Ishikawa (cell line): ENCODE measurements around the gene HS6ST2.

Experiments
- CEBPB ChIP-seq: IDR thresholded peaks from 2 replicates; pipeline ENCODE4 v1.6.1; 2012
- CREB1 ChIP-seq: IDR thresholded peaks from 2 replicates; pipeline ENCODE4 v1.6.1; 2012; ENCODE audit warnings: low read depth
- EGR1 ChIP-seq: IDR thresholded peaks from 2 replicates; pipeline ENCODE4 v1.6.1; 2012
- EP300 ChIP-seq: IDR thresholded peaks from 2 replicates; pipeline ENCODE4 v1.6.1; 2012; ENCODE audit warnings: borderline replicate concordance
- FOXM1 ChIP-seq: IDR thresholded peaks from 2 replicates; pipeline ENCODE4 v1.6.1; 2012; ENCODE audit warnings: low read depth, borderline replicate concordance
- MAX ChIP-seq: IDR thresholded peaks from 2 replicates; pipeline ENCODE4 v1.6.1; 2012
- NFIC ChIP-seq: IDR thresholded peaks from 2 replicates; pipeline ENCODE4 v1.6.1; 2012
- RAD21 ChIP-seq: IDR thresholded peaks from 2 replicates; pipeline ENCODE4 v1.6.1; 2012; ENCODE audit warnings: low read depth
- REST ChIP-seq: IDR thresholded peaks from 2 replicates; pipeline ENCODE4 v1.6.1; 2012; ENCODE audit warnings: low read depth, mild to moderate bottlenecking
- TAF1 ChIP-seq: IDR thresholded peaks from 2 replicates; pipeline ENCODE4 v1.6.1; 2012; ENCODE audit warnings: low read depth, mild to moderate bottlenecking
- TCF12 ChIP-seq: IDR thresholded peaks from 2 replicates; pipeline ENCODE4 v1.6.1; 2012; ENCODE audit warnings: low read depth
- USF1 ChIP-seq: IDR thresholded peaks from 2 replicates; pipeline ENCODE4 v1.6.1; 2012
- YY1 ChIP-seq: IDR thresholded peaks from 2 replicates; pipeline ENCODE4 v1.6.1; 2012; ENCODE audit warnings: low read depth
- ZBTB7A ChIP-seq: IDR thresholded peaks from 2 replicates; pipeline ENCODE4 v1.6.1; 2012; ENCODE audit warnings: low read depth

- TF ChIP-seq FOXM1: no peak
- no peak for TF ChIP-seq REST
- TF ChIP-seq CEBPB: no peak
- TF ChIP-seq TAF1: no peak
- no peak for TF ChIP-seq RAD21
- no peak for TF ChIP-seq YY1
- TF ChIP-seq CREB1: no peak
- no peak for TF ChIP-seq EGR1
- TF ChIP-seq MAX: no peak
- no peak for TF ChIP-seq ZBTB7A
- TF ChIP-seq EP300: no peak
- no peak for TF ChIP-seq NFIC
- TF ChIP-seq TCF12: no peak
- no peak for TF ChIP-seq USF1
These were observed 230.1 kb downstream of the HS6ST2 start for GRCh38 chrX:132728296-132728695.
